CD8-positive, alpha-beta memory T cell (primary cell): Measurements from ENCODE around the gene EIF2D. TPM values are rescaled to one million over a fixed set of nuclear protein-coding genes. Genes with fewer than 3 reads are reported as not detected.
A peak's percentile ranks its signal among the peaks of the same experiment; 100 is the strongest.

Experiments
- CTCF ChIA-PET: fragments of 350-600 bp; sonication (Branson Sonifier 250); formaldehyde crosslinking; loops from one replicate; lab custom pipeline; 2021; ENCODE audit warnings: antibody characterized with exemption; lab: Charles Lee
- POLR2A ChIA-PET: fragments of 350-600 bp; sonication (Branson Sonifier 250); formaldehyde crosslinking; loops from one replicate; lab custom pipeline; 2021; ENCODE audit warnings: antibody characterized with exemption; lab: Charles Lee
- DNase-seq, 5 donors: peaks; one replicate each; pipeline versions ENCODE4 v3.0.0 to v3.0.0-alpha.2; 2020 to 2022; ENCODE audit warnings: mixed read lengths in 1 of 5
- H3K27ac ChIP-seq: one replicate; pipeline ENCODE4 v1.7.0; 2013; ENCODE audit warnings: low read depth, mild to moderate bottlenecking, low read length, moderate library complexity
- H3K27me3 ChIP-seq: 2 replicates; pipeline ENCODE4 v1.7.0; 2013; ENCODE audit warnings: low read length, mild to moderate bottlenecking; ENCODE audit not compliant: insufficient read depth, poor library complexity, severe bottlenecking
- H3K36me3 ChIP-seq: 2 replicates; pipeline ENCODE4 v1.7.0; 2013; ENCODE audit warnings: mild to moderate bottlenecking, low read length, moderate library complexity; ENCODE audit not compliant: insufficient read depth
- H3K4me1 ChIP-seq: 2 replicates; pipeline ENCODE4 v1.7.0; 2013; ENCODE audit warnings: mild to moderate bottlenecking, low read length, moderate library complexity; ENCODE audit not compliant: insufficient read depth
- H3K4me3 ChIP-seq: 2 replicates; pipeline ENCODE4 v1.7.0; 2013; ENCODE audit warnings: mild to moderate bottlenecking, low read length
- H3K9me3 ChIP-seq: 2 replicates; pipeline ENCODE4 v1.7.0; 2013; ENCODE audit warnings: mild to moderate bottlenecking, low read length
- H3K27ac Mint-ChIP-seq, 8 donors: one replicate each; pipeline ENCODE4 v1.8.0; 2020 to 2021; ENCODE audit warnings: mixed read lengths in 8 of 8, mild to moderate bottlenecking in 6 of 8, inconsistent platforms in 3 of 8, moderate library complexity in 3 of 8
- H3K27me3 Mint-ChIP-seq, 2 donors: one replicate each; pipeline ENCODE4 v1.8.0; 2020 to 2021; ENCODE audit warnings: mixed read lengths in 2 of 2, mild to moderate bottlenecking in 1 of 2, moderate library complexity in 1 of 2
- H3K36me3 Mint-ChIP-seq, 3 donors: one replicate each; pipeline ENCODE4 v1.8.0; 2020 to 2021; ENCODE audit warnings: mixed read lengths in 3 of 3, inconsistent platforms in 1 of 3, mild to moderate bottlenecking in 1 of 3
- H3K4me1 Mint-ChIP-seq, 3 donors: one replicate each; pipeline ENCODE4 v1.8.0; 2020 to 2021; ENCODE audit warnings: mixed read lengths in 3 of 3, inconsistent platforms in 1 of 3, mild to moderate bottlenecking in 1 of 3
- H3K4me3 Mint-ChIP-seq, 7 donors: one replicate each; pipeline ENCODE4 v1.8.0; 2020 to 2021; ENCODE audit warnings: mixed read lengths in 7 of 7, mild to moderate bottlenecking in 6 of 7, moderate library complexity in 4 of 7, inconsistent platforms in 2 of 7
- H3K9me3 Mint-ChIP-seq, 5 donors: one replicate each; pipeline ENCODE4 v1.8.0; 2020 to 2022; ENCODE audit warnings: mixed read lengths in 5 of 5, mild to moderate bottlenecking in 3 of 5, moderate library complexity in 2 of 5, inconsistent platforms in 1 of 5
- polyA plus RNA-seq: library from polyadenylated mRNA; unstranded; fragments of 300-500 nt; fragmentation: Illumina TruSeq; gene quantifications from one replicate; pipeline ENCODE4 v1.2.3, GENCODE V29; 2021
- total RNA-seq, 2 experiments: library from RNA; stranded (reverse); gene quantifications; one replicate each; pipeline ENCODE4 v1.2.3, GENCODE V29; 2021

EIF2D gene
- total and polyA plus RNA-seq, 3 experiments from 2014 or later: 35.3 to 88.7 (median 82.7) TPM

GRCh38 chr1:206558794-206559671 lies 53.2 kb downstream of the EIF2D start:
- H3K4me3 ChIP-seq: peak overlapping the region; percentile 99
- Mint-ChIP-seq H3K27me3 (peaks cover 0 to 4% of the 10 kb centered on the region in 2 donors), H3K27ac (peak overlapping the region; percentile 89 to 99 (median 95)), H3K4me1 (peaks cover 75 to 81% (median 77%) of the 10 kb centered on the region in 3 donors), H3K36me3 (peaks cover 7 to 64% (median 9%) of the 10 kb centered on the region in 3 donors), H3K9me3 (no peaks in the 10 kb centered on the region), H3K4me3 (peak overlapping the region; percentile 96 to 100 (median 98))
- H3K27ac ChIP-seq: peak overlapping the region; percentile 92
- peaks cover 72% of the 10 kb centered on the region for H3K4me1 ChIP-seq
- H3K27me3 ChIP-seq: no peaks in the 10 kb centered on the region
- H3K9me3 ChIP-seq: no peaks in the 10 kb centered on the region
- peak in 1 of 5 donors; percentile 56 for DNase-seq
- H3K36me3 ChIP-seq: peaks cover 25% of the 10 kb centered on the region
- ChIA-PET CTCF (interaction anchor here (1.0 to 19.8 kb wide), 8 partner anchors 9 to 97 kb away, joined by 3 to 503 read pairs (median 4); no protein-coding TSS in a partner anchor), POLR2A (interaction anchor here (1.1 to 7.3 kb wide), 5 partner anchors 14 to 23 kb away, joined by 3 to 45 read pairs (median 10); no protein-coding TSS in a partner anchor)

- Histone ChIP-seq H3K4me3 (peak overlapping the region; percentile 99), H3K27ac (peak overlapping the region; percentile 92), H3K27me3 (no peaks in the 10 kb centered on the region), H3K9me3 (no peaks in the 10 kb centered on the region), H3K36me3 (peaks cover 18% of the 10 kb centered on the region), H3K4me1 (peaks cover 71% of the 10 kb centered on the region)
- Mint-ChIP-seq H3K9me3 (no peaks in the 10 kb centered on the region), H3K4me1 (peaks cover 73 to 80% (median 76%) of the 10 kb centered on the region in 3 donors), H3K27me3 (peaks cover 0 to 4% of the 10 kb centered on the region in 2 donors), H3K27ac (peak overlapping the region; percentile 87 to 99 (median 95)), H3K4me3 (peak overlapping the region; percentile 96 to 100 (median 98)), H3K36me3 (peaks cover 5 to 53% (median 7%) of the 10 kb centered on the region in 3 donors)
- ChIA-PET CTCF (interaction anchor here (1.0 to 19.8 kb wide), 9 partner anchors 9 to 96 kb away, joined by 3 to 503 read pairs (median 4); partner anchors contain the start of gene EIF2D), POLR2A (interaction anchor here (1.2 to 7.3 kb wide), 4 partner anchors 12 to 24 kb away, joined by 5 to 45 read pairs (median 10); no protein-coding TSS in a partner anchor)
- peak in 4 of 5 donors; percentile 31 to 60 (median 49) for DNase-seq
Observed at GRCh38 chr1:206557636-206558473, 54.4 kb downstream of the EIF2D start.

GRCh38 chr1:206556750-206557635 lies 55.3 kb downstream of the EIF2D start:
- H3K4me1 ChIP-seq: peaks cover 71% of the 10 kb centered on the region
- H3K4me3 ChIP-seq: peak overlapping the region; percentile 99
- peak overlapping the region; percentile 87 to 99 (median 97) for H3K27ac Mint-ChIP-seq
- POLR2A ChIA-PET: interaction anchor here (1.7 to 7.3 kb wide), 4 partner anchors 12 to 25 kb away, joined by 9 to 45 read pairs (median 10); no protein-coding TSS in a partner anchor
- H3K9me3 ChIP-seq: no peaks in the 10 kb centered on the region
- H3K36me3 ChIP-seq: peaks cover 13% of the 10 kb centered on the region
- peaks cover 72 to 80% (median 76%) of the 10 kb centered on the region in 3 donors for H3K4me1 Mint-ChIP-seq
- peaks cover 4 to 45% (median 4%) of the 10 kb centered on the region in 3 donors for H3K36me3 Mint-ChIP-seq
- H3K27ac ChIP-seq: peak overlapping the region; percentile 92
- DNase-seq: peak; percentile 84 to 91 (median 91)
- H3K9me3 Mint-ChIP-seq: no peaks in the 10 kb centered on the region
- H3K27me3 ChIP-seq: no peaks in the 10 kb centered on the region
- CTCF ChIA-PET: interaction anchor here (1.0 to 19.8 kb wide), 9 partner anchors 9 to 66 kb away, joined by 3 to 503 read pairs (median 9); partner anchors contain the start of gene EIF2D
- H3K27me3 Mint-ChIP-seq: peaks cover 0 to 3% of the 10 kb centered on the region in 2 donors
- peak overlapping the region; percentile 96 to 100 (median 98) for H3K4me3 Mint-ChIP-seq

- Histone ChIP-seq H3K4me1 (peaks cover 71% of the 10 kb centered on the region), H3K27ac (peak overlapping the region; percentile 92), H3K36me3 (peaks cover 8% of the 10 kb centered on the region), H3K27me3 (no peaks in the 10 kb centered on the region), H3K9me3 (no peaks in the 10 kb centered on the region), H3K4me3 (peak overlapping the region; percentile 99)
- H3K27me3 Mint-ChIP-seq: peaks cover 0 to 3% of the 10 kb centered on the region in 2 donors
- CTCF ChIA-PET: interaction anchor here (1.0 to 19.8 kb wide), 10 partner anchors 10 to 66 kb away, joined by 3 to 503 read pairs (median 7); partner anchors contain the start of gene EIF2D
- peak overlapping the region; percentile 96 to 100 (median 98) for H3K4me3 Mint-ChIP-seq
- H3K27ac Mint-ChIP-seq: peak overlapping the region; percentile 76 to 97 (median 95)
- POLR2A ChIA-PET: interaction anchor here (1.7 to 7.3 kb wide), 4 partner anchors 11 to 26 kb away, joined by 9 to 45 read pairs (median 10); no protein-coding TSS in a partner anchor
- H3K36me3 Mint-ChIP-seq: peaks cover 2 to 37% (median 4%) of the 10 kb centered on the region in 3 donors
- no peak for DNase-seq
- no peaks in the 10 kb centered on the region for H3K9me3 Mint-ChIP-seq
- peaks cover 75 to 81% (median 76%) of the 10 kb centered on the region in 3 donors for H3K4me1 Mint-ChIP-seq
Observed at GRCh38 chr1:206556047-206556749, 56.1 kb downstream of the EIF2D start.

GRCh38 chr1:206555473-206555935 lies 56.8 kb downstream of the EIF2D start:
- Mint-ChIP-seq H3K27me3 (peaks cover 0 to 3% of the 10 kb centered on the region in 2 donors), H3K27ac (peak overlapping the region; percentile 76 to 97 (median 95)), H3K9me3 (no peaks in the 10 kb centered on the region), H3K4me3 (peak overlapping the region; percentile 86 to 100 (median 98)), H3K36me3 (peaks cover 2 to 30% (median 4%) of the 10 kb centered on the region in 3 donors), H3K4me1 (peaks cover 70 to 80% (median 75%) of the 10 kb centered on the region in 3 donors)
- H3K36me3 ChIP-seq: peaks cover 1% of the 10 kb centered on the region
- ChIA-PET CTCF (interaction anchor here (1.0 to 19.8 kb wide), 10 partner anchors 9 to 108 kb away, joined by 3 to 503 read pairs (median 7); partner anchors contain the start of gene EIF2D), POLR2A (interaction anchor here (1.0 to 7.3 kb wide), 3 partner anchors 11 to 27 kb away, joined by 5 to 45 read pairs (median 9); no protein-coding TSS in a partner anchor)
- no peaks in the 10 kb centered on the region for H3K27me3 ChIP-seq
- H3K9me3 ChIP-seq: no peaks in the 10 kb centered on the region
- H3K27ac ChIP-seq: peak overlapping the region; percentile 92
- peak in 3 of 5 donors; percentile 39 to 53 (median 52) for DNase-seq
- peaks cover 71% of the 10 kb centered on the region for H3K4me1 ChIP-seq
- H3K4me3 ChIP-seq: peak overlapping the region; percentile 99
